Ovary (tissue), 3 donors: ENCODE results near the gene SLFN11.
"Not testable (repeated sequence)": the region's sequence is repeated elsewhere in the genome, so short reads cannot be mapped to it uniquely, and the experiment has no call there.

Source experiments
- EP300 ChIP-seq: sonication (generic); formaldehyde crosslinking; IDR thresholded peaks from one replicate; pipeline ENCODE4 v1.6.1; 2017; ENCODE audit warnings: antibody characterized with exemption
- POLR2A ChIP-seq: fragments of 450-650 bp; IDR thresholded peaks from one replicate; pipeline ENCODE4 v1.6.1; 2017; ENCODE audit warnings: antibody characterized with exemption, mild to moderate bottlenecking, moderate library complexity
- TF ChIP-seq, protein P1 (sequence below), 3 donors: fragments of 450-650 bp in 2 of 3; fragments of 200-600 bp in 1 of 3; IDR thresholded peaks; one replicate each; pipeline versions ENCODE4 v1.5.1 to v1.8.0; 2016 to 2022; ENCODE audit warnings: antibody characterized with exemption in 3 of 3, mild to moderate bottlenecking in 1 of 3
- donor health status: DM: no; HTN: no; CAD: no.

GRCh38 chr17:35414707-35415106, 41.3 kb upstream of the SLFN11 start:
- TF ChIP-seq, protein P1, sequence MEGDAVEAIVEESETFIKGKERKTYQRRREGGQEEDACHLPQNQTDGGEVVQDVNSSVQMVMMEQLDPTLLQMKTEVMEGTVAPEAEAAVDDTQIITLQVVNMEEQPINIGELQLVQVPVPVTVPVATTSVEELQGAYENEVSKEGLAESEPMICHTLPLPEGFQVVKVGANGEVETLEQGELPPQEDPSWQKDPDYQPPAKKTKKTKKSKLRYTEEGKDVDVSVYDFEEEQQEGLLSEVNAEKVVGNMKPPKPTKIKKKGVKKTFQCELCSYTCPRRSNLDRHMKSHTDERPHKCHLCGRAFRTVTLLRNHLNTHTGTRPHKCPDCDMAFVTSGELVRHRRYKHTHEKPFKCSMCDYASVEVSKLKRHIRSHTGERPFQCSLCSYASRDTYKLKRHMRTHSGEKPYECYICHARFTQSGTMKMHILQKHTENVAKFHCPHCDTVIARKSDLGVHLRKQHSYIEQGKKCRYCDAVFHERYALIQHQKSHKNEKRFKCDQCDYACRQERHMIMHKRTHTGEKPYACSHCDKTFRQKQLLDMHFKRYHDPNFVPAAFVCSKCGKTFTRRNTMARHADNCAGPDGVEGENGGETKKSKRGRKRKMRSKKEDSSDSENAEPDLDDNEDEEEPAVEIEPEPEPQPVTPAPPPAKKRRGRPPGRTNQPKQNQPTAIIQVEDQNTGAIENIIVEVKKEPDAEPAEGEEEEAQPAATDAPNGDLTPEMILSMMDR (IDR thresholded peaks at IDR 0.05) = not testable (repeated sequence)
- TF ChIP-seq EP300, POLR2A: not testable (repeated sequence)
